Pancreas (tissue), 10 donors: Measurements from ENCODE around the gene RAET1G. TPM values are rescaled to one million over a fixed set of nuclear protein-coding genes. Genes with fewer than 3 reads are reported as not detected.

Experiments
- ATAC-seq, 4 donors: fragments of 200-7000 bp; cut with Tn5 transposase; one replicate each; pipeline versions ENCODE4 v1.8.0 to v1.9.1; 2020; ENCODE audit warnings: mild to moderate bottlenecking in 4 of 4, moderate library complexity in 4 of 4
- DNase-seq, 6 donors: peaks; one replicate each; pipeline ENCODE4 v3.0.0-alpha.2; 2020
- FAIRE-seq: peaks from 2 replicates; lab custom pipeline; 2012; peaks lifted over from hg19 to GRCh38; lab: Jason Lieb, UNC
- H3K27ac ChIP-seq, 4 donors: fragments of 200-600 bp; sonication (generic); 1 replicate in 3 of 4; 2 replicates in 1 of 4; pipeline versions ENCODE4 v1.5.0 to v1.8.0; 2020
- H3K27me3 ChIP-seq, 4 donors: fragments of 200-600 bp; one replicate each; pipeline ENCODE4 v1.8.0; 2021
- H3K36me3 ChIP-seq, 3 donors: fragments of 200-600 bp; sonication (generic) in 1 of 3; one replicate each; pipeline versions ENCODE4 v1.5.0 to v1.8.0; 2020 to 2021
- H3K4me1 ChIP-seq, 3 donors: fragments of 200-600 bp; one replicate each; pipeline ENCODE4 v1.8.0; 2021
- H3K4me3 ChIP-seq, 4 donors: fragments of 200-600 bp; sonication (generic) in 2 of 4; one replicate each; pipeline versions ENCODE4 v1.5.0 to v1.8.0; 2020 to 2021
- H3K9me3 ChIP-seq, 4 donors: fragments of 200-600 bp; one replicate each; pipeline ENCODE4 v1.8.0; 2021
- CTCF ChIP-seq, 4 donors: fragments of 200-600 bp; sonication (generic) in 3 of 4; IDR thresholded peaks; one replicate each; pipeline versions ENCODE4 v1.5.0 to v1.8.0; 2021; ENCODE audit warnings: antibody characterized with exemption in 4 of 4
- WGBS, 2 donors: extraction: QIAGEN DNeasy Blood & Tissue Kit; methylation state at CpG; one replicate each; pipeline ENCODE4 v1.1.7; 2013; 5-methylcytosine and 5-hydroxymethylcytosine counted together
- intact Hi-C, 3 donors: fragments of 100-400 bp; cut with DNase I; formaldehyde crosslinking; loops; one replicate each; pipeline versions ENCODE4 v1.11.1 to v1.14.2; 2022
- polyA plus RNA-seq, 2 donors: library from polyadenylated mRNA; stranded (reverse); fragments of 200-250 nt; gene quantifications; one replicate each; pipeline ENCODE4 v1.2.3, GENCODE V29; 2013
- total RNA-seq, 6 donors: library from RNA; stranded (reverse); fragmentation: NEBNext Ultra II Directional in 4 of 6; extraction: Animal tissue kit (Norgen Biotek cat#: 25700) in 4 of 6; gene quantifications; one replicate each; pipeline versions ENCODE4 v1.2.1 to v1.2.4, GENCODE V29; 2021 to 2023
- donor health status: healthy with polysubstance abuse.
- donor health status: DM: no; HTN: no; CAD: no; lungs with moderate emphysema.
- donor health status: DM: no; HTN: no; CAD: no.
- donor health status: control.
- donor health status: control.
- donor health status: Bipolar disorder and iron deficiency.
- donor health status: DM: yes; HTN: yes; CAD: no.
- donor health status: DM: no; HTN: no; CAD: no.
- donor health status: DM: no; HTN: no; CAD: no.
- donor health status: DM: yes; HTN: yes; CAD: no.

Gene RAET1G
- total and polyA plus RNA-seq, 8 donors: 0.30 to 0.31 TPM; not detected in 6

GRCh38 chr6:149925974-149926777, 3.3 kb upstream of the RAET1G start:
- intact Hi-C loops: no loop called here
- FAIRE-seq (no peak), ATAC-seq (peak; percentile 90 to 94 (median 92)), DNase-seq (peak; percentile 82 to 93 (median 92))
- peaks cover 0 to 4% (median 0%) of the 10 kb centered on the region in 4 donors for H3K27me3 ChIP-seq
- TF ChIP-seq CTCF (IDR thresholded peaks at IDR 0.05): peak; percentile 66 to 82 (median 78)
- peaks cover 0 to 3% (median 0%) of the 10 kb centered on the region in 3 donors for H3K4me1 ChIP-seq
- 2% methylated on average over 30 to 31 of the region's 31 CpGs for WGBS, 2 donors
- H3K4me3 ChIP-seq: peak overlapping the region; percentile 28 to 66 (median 42)
- H3K36me3 ChIP-seq: no peaks in the 10 kb centered on the region
- no peak overlapping the region for H3K27ac ChIP-seq
- no peaks in the 10 kb centered on the region for H3K9me3 ChIP-seq

- Histone ChIP-seq H3K27me3 (peaks cover 0 to 4% (median 0%) of the 10 kb centered on the region in 4 donors), H3K9me3 (no peaks in the 10 kb centered on the region), H3K4me3 (peak overlapping the region; percentile 28 to 66 (median 42)), H3K27ac (no peak overlapping the region), H3K4me1 (peaks cover 0 to 3% (median 0%) of the 10 kb centered on the region in 3 donors), H3K36me3 (no peaks in the 10 kb centered on the region)
- WGBS, 2 donors: 9 to 18% methylated on average over 33 to 34 of the region's 34 CpGs
- peak in 4 of 6 donors; percentile 31 to 71 (median 56) for DNase-seq
- FAIRE-seq: no peak
- intact Hi-C loops: no loop called here
- ATAC-seq: peak; percentile 26 to 41 (median 32)
- TF ChIP-seq CTCF (IDR thresholded peaks at IDR 0.05): no peak
Observed at GRCh38 chr6:149925253-149925973, 2.5 kb upstream of the RAET1G start.

- intact Hi-C loops: loop anchor here in 1 of 3 donors (5.0 kb wide), 1 partner anchor 88 kb away; no protein-coding TSS in a partner anchor
- 73 to 78% methylated on average over 4 of the region's 4 CpGs for WGBS, 2 donors
- no peak overlapping the region for H3K27ac ChIP-seq
- no peak for ATAC-seq
- H3K9me3 ChIP-seq: no peaks in the 10 kb centered on the region
- no peak for TF ChIP-seq CTCF (IDR thresholded peaks at IDR 0.05)
- FAIRE-seq: no peak
- H3K36me3 ChIP-seq: no peaks in the 10 kb centered on the region
- H3K27me3 ChIP-seq: peaks cover 0 to 4% (median 0%) of the 10 kb centered on the region in 4 donors
- DNase-seq: no peak
- peaks cover 0 to 3% (median 0%) of the 10 kb centered on the region in 3 donors for H3K4me1 ChIP-seq
- no peak overlapping the region for H3K4me3 ChIP-seq
Observed at GRCh38 chr6:149924933-149925252, 2.0 kb upstream of the RAET1G start.

- DNase-seq: peak in 1 of 6 donors; percentile 26
- H3K4me1 ChIP-seq: peaks cover 0 to 3% (median 0%) of the 10 kb centered on the region in 3 donors
- FAIRE-seq: no peak
Observed at GRCh38 chr6:149924206-149924932, 1.4 kb upstream of the RAET1G start.

More at GRCh38 chr6:149924206-149924932, 1.4 kb upstream of the RAET1G start:
- Histone ChIP-seq H3K36me3 (no peaks in the 10 kb centered on the region), H3K27me3 (peaks cover 0 to under 1% (median 0%) of the 10 kb centered on the region in 4 donors), H3K4me3 (no peak overlapping the region), H3K27ac (no peak overlapping the region), H3K9me3 (no peaks in the 10 kb centered on the region)
- no peak for TF ChIP-seq CTCF (IDR thresholded peaks at IDR 0.05)
- intact Hi-C loops: loop anchor here in 1 of 3 donors (5.0 kb wide), 1 partner anchor 87 kb away; no protein-coding TSS in a partner anchor
- 78 to 82% methylated on average over 9 of the region's 9 CpGs for WGBS, 2 donors
- no peak for ATAC-seq
